Gastrocnemius medialis (tissue), 4 donors: Measurements from ENCODE around the gene RASIP1.

Experiments
- POLR2A ChIP-seq, 2 donors: fragments of 450-650 bp; IDR thresholded peaks; one replicate each; pipeline ENCODE4 v1.6.1; 2017; ENCODE audit warnings: antibody characterized with exemption in 2 of 2, mild to moderate bottlenecking in 2 of 2, moderate library complexity in 2 of 2
- TF ChIP-seq, protein P1 (sequence below), 5 experiments: fragments of 450-650 bp in 3 of 5; fragments of 200-600 bp in 2 of 5; sonication (generic) in 2 of 5; IDR thresholded peaks in 4 of 5; conservative IDR thresholded peaks in 1 of 5; 1 replicate in 4 of 5; 2 replicates in 1 of 5; pipeline ENCODE4 v1.5.1; 2016 to 2019; ENCODE audit warnings: antibody characterized with exemption in 5 of 5, mild to moderate bottlenecking in 3 of 5, moderate library complexity in 3 of 5

DNA sequence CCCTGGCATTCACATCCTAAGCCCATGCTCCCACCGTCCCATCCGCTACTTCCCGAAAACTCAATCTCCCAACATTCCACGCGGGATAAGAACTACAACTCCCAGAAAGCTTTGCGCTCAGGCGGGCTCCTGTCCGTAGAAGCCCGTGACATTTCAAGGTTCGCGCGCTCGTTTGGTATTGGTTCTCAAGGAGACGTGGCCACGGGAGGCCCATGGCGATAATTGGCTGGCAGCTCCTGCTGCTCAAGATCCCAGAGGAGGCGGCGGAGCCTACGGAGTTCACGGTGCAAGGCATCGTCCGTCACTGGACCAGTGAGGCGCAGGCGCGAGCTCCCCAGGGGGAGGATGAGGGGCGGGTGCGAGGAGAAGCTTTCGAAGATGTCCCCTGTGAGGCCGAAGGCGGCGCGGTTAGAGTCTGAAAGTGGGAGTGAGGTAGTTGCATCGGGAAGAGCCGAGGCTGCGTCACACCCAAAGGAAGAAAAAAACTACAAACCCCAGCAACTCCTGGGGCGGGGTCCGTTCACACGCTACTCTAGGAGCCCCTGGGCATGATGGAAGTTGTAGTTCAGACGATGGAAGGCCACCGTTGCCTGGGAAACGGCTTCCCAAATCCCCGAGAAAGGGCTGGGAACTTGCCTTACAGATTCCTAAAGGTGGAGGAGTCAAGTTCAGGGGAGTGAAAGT is 19.7 kb downstream of the RASIP1 start:
- TF ChIP-seq, protein P1, sequence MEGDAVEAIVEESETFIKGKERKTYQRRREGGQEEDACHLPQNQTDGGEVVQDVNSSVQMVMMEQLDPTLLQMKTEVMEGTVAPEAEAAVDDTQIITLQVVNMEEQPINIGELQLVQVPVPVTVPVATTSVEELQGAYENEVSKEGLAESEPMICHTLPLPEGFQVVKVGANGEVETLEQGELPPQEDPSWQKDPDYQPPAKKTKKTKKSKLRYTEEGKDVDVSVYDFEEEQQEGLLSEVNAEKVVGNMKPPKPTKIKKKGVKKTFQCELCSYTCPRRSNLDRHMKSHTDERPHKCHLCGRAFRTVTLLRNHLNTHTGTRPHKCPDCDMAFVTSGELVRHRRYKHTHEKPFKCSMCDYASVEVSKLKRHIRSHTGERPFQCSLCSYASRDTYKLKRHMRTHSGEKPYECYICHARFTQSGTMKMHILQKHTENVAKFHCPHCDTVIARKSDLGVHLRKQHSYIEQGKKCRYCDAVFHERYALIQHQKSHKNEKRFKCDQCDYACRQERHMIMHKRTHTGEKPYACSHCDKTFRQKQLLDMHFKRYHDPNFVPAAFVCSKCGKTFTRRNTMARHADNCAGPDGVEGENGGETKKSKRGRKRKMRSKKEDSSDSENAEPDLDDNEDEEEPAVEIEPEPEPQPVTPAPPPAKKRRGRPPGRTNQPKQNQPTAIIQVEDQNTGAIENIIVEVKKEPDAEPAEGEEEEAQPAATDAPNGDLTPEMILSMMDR (IDR thresholded peaks at IDR 0.05 in 4 of 5, conservative IDR thresholded peaks at IDR 0.05 in 1 of 5): no peak
- no peak for TF ChIP-seq POLR2A (IDR thresholded peaks at IDR 0.05)
